Neural progenitor cell (in vitro differentiated cells): ENCODE data around the gene DNAH9. TPM values are rescaled to one million over a fixed set of nuclear protein-coding genes. Genes with fewer than 3 reads are reported as not detected.

Source experiments
- DNase-seq: peaks from one replicate; pipeline ENCODE4 v3.0.0-alpha.2; 2016; ENCODE audit warnings: low spot score
- H2AFZ ChIP-seq: fragments of 200-600 bp; sonication (generic); replicated peaks from 2 replicates; pipeline ENCODE4 v1.6.1; 2016; ENCODE audit warnings: antibody characterized with exemption
- H3F3A ChIP-seq: fragments of 200-600 bp; sonication (generic); 2 replicates; pipeline ENCODE4 v1.6.1; 2016; ENCODE audit warnings: antibody characterized with exemption, low read depth
- H3K27ac ChIP-seq: fragments of 200-600 bp; sonication (generic); 2 replicates; pipeline ENCODE4 v1.5.1; 2016; ENCODE audit warnings: mild to moderate bottlenecking
- H3K27me3 ChIP-seq: fragments of 200-600 bp; sonication (generic); 2 replicates; pipeline ENCODE4 v1.6.1; 2016; ENCODE audit warnings: mild to moderate bottlenecking, moderate library complexity
- H3K36me3 ChIP-seq: fragments of 200-600 bp; sonication (generic); 2 replicates; pipeline ENCODE4 v1.5.1; 2016
- H3K4me1 ChIP-seq: fragments of 200-600 bp; sonication (generic); 2 replicates; pipeline ENCODE4 v1.6.1; 2016; ENCODE audit warnings: mixed run types
- H3K4me2 ChIP-seq: fragments of 200-600 bp; sonication (generic); 2 replicates; pipeline ENCODE4 v1.6.1; 2016
- H3K4me3 ChIP-seq: fragments of 200-600 bp; sonication (generic); 2 replicates; pipeline ENCODE4 v1.5.1; 2016
- H3K79me2 ChIP-seq: fragments of 200-600 bp; sonication (generic); 2 replicates; pipeline ENCODE4 v1.6.1; 2016; ENCODE audit warnings: low read depth
- H3K9ac ChIP-seq: fragments of 200-600 bp; sonication (generic); 2 replicates; pipeline ENCODE4 v1.6.1; 2016
- H3K9me3 ChIP-seq: fragments of 200-600 bp; sonication (generic); 2 replicates; pipeline ENCODE4 v1.5.1; 2016; ENCODE audit warnings: low read depth
- H4K20me1 ChIP-seq: fragments of 200-600 bp; sonication (generic); 2 replicates; pipeline ENCODE4 v1.6.1; 2016; ENCODE audit warnings: low read depth
- H3K27ac Mint-ChIP-seq: 3 replicates; pipeline ENCODE4 v1.8.0; 2021; ENCODE audit warnings: mixed read lengths
- H3K27me3 Mint-ChIP-seq: 2 replicates; pipeline ENCODE4 v1.8.0; 2022; ENCODE audit warnings: low read depth, mild to moderate bottlenecking, inconsistent platforms, moderate library complexity, mixed read lengths; ENCODE audit not compliant: insufficient read depth
- H3K36me3 Mint-ChIP-seq: 3 replicates; pipeline ENCODE4 v1.8.0; 2021; ENCODE audit warnings: mixed read lengths
- H3K4me1 Mint-ChIP-seq: 3 replicates; pipeline ENCODE4 v1.8.0; 2021; ENCODE audit warnings: mixed read lengths
- H3K4me3 Mint-ChIP-seq: 3 replicates; pipeline ENCODE4 v1.8.0; 2021; ENCODE audit warnings: mild to moderate bottlenecking, moderate library complexity, mixed read lengths
- H3K9me3 Mint-ChIP-seq: 3 replicates; pipeline ENCODE4 v1.8.0; 2020; ENCODE audit warnings: mixed read lengths
- EZH2 ChIP-seq: fragments of 200-600 bp; sonication (generic); IDR thresholded peaks from 2 replicates; pipeline ENCODE4 v1.6.1; 2017; ENCODE audit warnings: antibody characterized with exemption, mild to moderate bottlenecking, moderate library complexity
- EZH2phosphoT487 ChIP-seq: fragments of 200-600 bp; sonication (generic); IDR thresholded peaks from 2 replicates; pipeline ENCODE4 v1.6.1; 2017; ENCODE audit warnings: antibody characterized with exemption
- total RNA-seq: library from RNA; depleted of rRNA; stranded (reverse); fragments of >200 nt; gene quantifications from 2 replicates; pipeline ENCODE4 v1.2.3, GENCODE V29; 2015; ENCODE audit warnings: low replicate concordance
- TF ChIP-seq, protein P1 (sequence below): fragments of 200-600 bp; sonication (generic); IDR thresholded peaks from 2 replicates; pipeline ENCODE4 v1.5.1; 2017; ENCODE audit warnings: antibody characterized with exemption, mild to moderate bottlenecking

Gene DNAH9
- total RNA-seq, 1 donor from 2014 or later, result 1.3 TPM

- no peaks in the 10 kb centered on the region for H3K36me3 ChIP-seq
- H3K4me3 ChIP-seq, result no peak overlapping the region
- no peaks in the 10 kb centered on the region for H3K27me3 ChIP-seq
- no peaks in the 10 kb centered on the region for H3F3A ChIP-seq
- H3K9ac ChIP-seq, result no peak overlapping the region
- H3K9me3 ChIP-seq, result no peaks in the 10 kb centered on the region
- H3K4me1 Mint-ChIP-seq, result peaks cover 7% of the 10 kb centered on the region
- no peak overlapping the region for H2AFZ ChIP-seq
- H3K27me3 Mint-ChIP-seq, result peaks cover 16% of the 10 kb centered on the region
- DNase-seq, result no peak
- H3K27ac Mint-ChIP-seq, result peak overlapping the region; percentile 33
- H3K79me2 ChIP-seq, result no peaks in the 10 kb centered on the region
- no peak for TF ChIP-seq EZH2phosphoT487
- TF ChIP-seq EZH2, result no peak
- TF ChIP-seq, protein P1, sequence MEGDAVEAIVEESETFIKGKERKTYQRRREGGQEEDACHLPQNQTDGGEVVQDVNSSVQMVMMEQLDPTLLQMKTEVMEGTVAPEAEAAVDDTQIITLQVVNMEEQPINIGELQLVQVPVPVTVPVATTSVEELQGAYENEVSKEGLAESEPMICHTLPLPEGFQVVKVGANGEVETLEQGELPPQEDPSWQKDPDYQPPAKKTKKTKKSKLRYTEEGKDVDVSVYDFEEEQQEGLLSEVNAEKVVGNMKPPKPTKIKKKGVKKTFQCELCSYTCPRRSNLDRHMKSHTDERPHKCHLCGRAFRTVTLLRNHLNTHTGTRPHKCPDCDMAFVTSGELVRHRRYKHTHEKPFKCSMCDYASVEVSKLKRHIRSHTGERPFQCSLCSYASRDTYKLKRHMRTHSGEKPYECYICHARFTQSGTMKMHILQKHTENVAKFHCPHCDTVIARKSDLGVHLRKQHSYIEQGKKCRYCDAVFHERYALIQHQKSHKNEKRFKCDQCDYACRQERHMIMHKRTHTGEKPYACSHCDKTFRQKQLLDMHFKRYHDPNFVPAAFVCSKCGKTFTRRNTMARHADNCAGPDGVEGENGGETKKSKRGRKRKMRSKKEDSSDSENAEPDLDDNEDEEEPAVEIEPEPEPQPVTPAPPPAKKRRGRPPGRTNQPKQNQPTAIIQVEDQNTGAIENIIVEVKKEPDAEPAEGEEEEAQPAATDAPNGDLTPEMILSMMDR, result no peak
- no peak overlapping the region for H3K4me2 ChIP-seq
- no peak overlapping the region for H3K27ac ChIP-seq
- no peaks in the 10 kb centered on the region for H4K20me1 ChIP-seq
- H3K4me3 Mint-ChIP-seq, result no peak overlapping the region
- peaks cover 7% of the 10 kb centered on the region for H3K4me1 ChIP-seq
- no peaks in the 10 kb centered on the region for H3K36me3 Mint-ChIP-seq
- H3K9me3 Mint-ChIP-seq, result no peaks in the 10 kb centered on the region
These were observed 38.7 kb upstream of the DNAH9 start for GRCh38 chr17:11559601-11560000.

DNA sequence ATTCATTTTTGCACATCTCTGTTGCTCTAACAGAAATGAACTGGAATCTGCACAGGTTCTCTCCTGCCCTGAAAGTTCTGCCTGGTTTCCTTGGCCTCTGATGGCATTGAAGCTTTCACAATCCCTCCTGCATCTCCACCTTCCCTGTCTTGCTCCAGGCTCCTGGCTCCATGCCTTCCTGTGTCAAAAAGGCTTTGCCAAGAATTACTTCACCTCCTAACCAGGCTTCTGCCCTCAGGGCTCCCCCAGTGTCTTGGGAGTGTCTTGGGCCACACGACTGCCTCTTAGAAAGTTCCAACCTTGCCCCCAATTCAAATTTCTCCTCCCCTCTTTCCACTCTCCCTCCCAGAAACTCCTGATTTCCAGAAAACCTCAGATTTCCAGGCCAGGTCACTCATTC, 37.0 kb upstream of the DNAH9 start:
- no peaks in the 10 kb centered on the region for H3K36me3 Mint-ChIP-seq
- no peak overlapping the region for H3K4me3 ChIP-seq
- H2AFZ ChIP-seq, result no peak overlapping the region
- no peaks in the 10 kb centered on the region for H3K9me3 ChIP-seq
- no peak overlapping the region for H3K4me3 Mint-ChIP-seq
- H3K79me2 ChIP-seq, result no peaks in the 10 kb centered on the region
- peaks cover 7% of the 10 kb centered on the region for H3K4me1 ChIP-seq
- H3K4me1 Mint-ChIP-seq, result peaks cover 9% of the 10 kb centered on the region
- no peak for DNase-seq
- peaks cover 14% of the 10 kb centered on the region for H3K27me3 Mint-ChIP-seq
- H3K4me2 ChIP-seq, result no peak overlapping the region
- no peak overlapping the region for H3K9ac ChIP-seq
- H3K36me3 ChIP-seq, result no peaks in the 10 kb centered on the region
- H3K27ac ChIP-seq, result no peak overlapping the region
- TF ChIP-seq, protein P1, result no peak
- TF ChIP-seq EZH2phosphoT487 (no peak), EZH2 (no peak)
- H3K9me3 Mint-ChIP-seq, result no peaks in the 10 kb centered on the region
- H4K20me1 ChIP-seq, result no peaks in the 10 kb centered on the region
- no peaks in the 10 kb centered on the region for H3F3A ChIP-seq
- no peak overlapping the region for H3K27ac Mint-ChIP-seq
- H3K27me3 ChIP-seq, result no peaks in the 10 kb centered on the region

DNA sequence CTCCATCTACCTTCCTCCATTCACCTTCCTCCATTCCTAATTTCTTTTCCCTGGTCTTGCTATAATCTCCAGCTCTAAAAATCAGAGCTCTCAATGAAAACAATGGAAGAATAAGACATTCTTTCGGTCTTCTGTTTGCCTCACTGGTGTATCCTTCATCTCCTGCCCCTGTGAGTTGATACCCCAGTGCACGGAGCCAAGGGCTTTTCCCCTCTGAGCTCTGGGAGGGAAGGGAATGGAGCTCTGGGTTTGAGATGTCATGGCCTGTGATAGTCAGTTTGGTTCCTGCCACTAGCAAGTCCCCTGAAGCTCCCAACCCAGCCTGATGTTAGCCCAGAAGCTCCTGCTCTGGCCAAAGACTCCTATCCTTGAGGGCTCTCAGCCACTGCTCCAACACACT, 36.6 kb upstream of the DNAH9 start:
- TF ChIP-seq, protein P1, result no peak
- TF ChIP-seq EZH2 (no peak), EZH2phosphoT487 (no peak)
- no peaks in the 10 kb centered on the region for H3K36me3 ChIP-seq
- no peaks in the 10 kb centered on the region for H3K36me3 Mint-ChIP-seq
- H3K9ac ChIP-seq, result no peak overlapping the region
- H4K20me1 ChIP-seq, result no peaks in the 10 kb centered on the region
- no peaks in the 10 kb centered on the region for H3K9me3 Mint-ChIP-seq
- no peak overlapping the region for H3K4me2 ChIP-seq
- peaks cover 9% of the 10 kb centered on the region for H3K4me1 Mint-ChIP-seq
- H3K27me3 ChIP-seq, result no peaks in the 10 kb centered on the region
- H3K4me3 ChIP-seq, result no peak overlapping the region
- no peak overlapping the region for H3K27ac ChIP-seq
- H3K27ac Mint-ChIP-seq, result no peak overlapping the region
- no peak overlapping the region for H3K4me3 Mint-ChIP-seq
- no peaks in the 10 kb centered on the region for H3K79me2 ChIP-seq
- no peaks in the 10 kb centered on the region for H3F3A ChIP-seq
- H3K4me1 ChIP-seq, result peaks cover 7% of the 10 kb centered on the region
- H3K27me3 Mint-ChIP-seq, result peaks cover 14% of the 10 kb centered on the region
- H3K9me3 ChIP-seq, result no peaks in the 10 kb centered on the region
- DNase-seq, result no peak
- no peak overlapping the region for H2AFZ ChIP-seq
